SK-N-SH (cell line): Measurements from ENCODE around the gene NTMT2. TPM values are rescaled to one million over a fixed set of nuclear protein-coding genes. Genes with fewer than 3 reads are reported as not detected.

Experiments used
- CTCF ChIA-PET: fragments of 300-600, 350-600 bp; formaldehyde crosslinking; extraction: SDS; loops from one replicate; lab custom pipeline; 2021; lab: Yijun Ruan, JAX
- POLR2A ChIA-PET: fragments of 350-600 bp; sonication (Branson Sonifier 250); formaldehyde crosslinking; extraction: SDS; loops from one replicate; lab custom pipeline; 2020; ENCODE audit warnings: antibody characterized with exemption, inconsistent platforms; lab: Yijun Ruan, JAX
- DNase-seq: peaks from one replicate; pipeline ENCODE4 v3.0.0; 2012
- H2AFZ ChIP-seq: fragments of 200-600 bp; sonication (generic); 2 replicates; pipeline ENCODE4 v1.8.1; 2016; ENCODE audit warnings: antibody characterized with exemption, mild to moderate bottlenecking, low read depth
- H3F3A ChIP-seq: fragments of 200-600 bp; sonication (generic); replicated peaks from 2 replicates; pipeline ENCODE3; 2016; ENCODE audit warnings: antibody characterized with exemption, mild to moderate bottlenecking; ENCODE audit not compliant: insufficient read depth
- H3K27ac ChIP-seq, 2 experiments: fragments of 200-500 bp in 1 of 2; fragments of 200-600 bp in 1 of 2; sonication (Bioruptor generic) in 1 of 2; sonication (generic), shearing (Covaris generic) in 1 of 2; 2 replicates each; pipeline versions ENCODE4 v1.5.1 to v1.6.1; 2014 to 2016; ENCODE audit warnings: low read depth in 2 of 2, inconsistent platforms in 1 of 2, low read length in 1 of 2, mild to moderate bottlenecking in 1 of 2, mixed read lengths in 1 of 2
- H3K27me3 ChIP-seq: fragments of 200-600 bp; sonication (generic), shearing (Covaris generic); 2 replicates; pipeline ENCODE4 v1.6.1; 2016; ENCODE audit warnings: mixed run types; ENCODE audit not compliant: insufficient read depth
- H3K36me3 ChIP-seq, 2 experiments: fragments of 200-500 bp in 1 of 2; fragments of 200-600 bp in 1 of 2; sonication (Bioruptor generic) in 1 of 2; sonication (generic) in 1 of 2; replicated peaks in 1 of 2; 2 replicates each; pipeline versions ENCODE3 to v1.5.1; 2014 to 2016; ENCODE audit warnings: low read length in 1 of 2, mild to moderate bottlenecking in 1 of 2; ENCODE audit not compliant: insufficient read depth in 2 of 2, control insufficient read depth in 1 of 2
- H3K4me1 ChIP-seq, 2 experiments: fragments of 200-500 bp in 1 of 2; fragments of 200-600 bp in 1 of 2; sonication (Bioruptor generic) in 1 of 2; sonication (generic), shearing (Covaris generic) in 1 of 2; 2 replicates each; pipeline versions ENCODE4 v1.5.1 to v1.6.1; 2014 to 2016; ENCODE audit warnings: low read depth in 1 of 2, low read length in 1 of 2, mixed run types in 1 of 2; ENCODE audit not compliant: insufficient read depth in 2 of 2, control insufficient read depth in 1 of 2
- H3K4me2 ChIP-seq: fragments of 200-600 bp; sonication (generic), shearing (Covaris generic); 2 replicates; pipeline ENCODE4 v1.6.1; 2017; ENCODE audit warnings: mixed run types
- H3K4me3 ChIP-seq, 2 experiments: fragments of 200-500 bp in 1 of 2; fragments of 200-600 bp in 1 of 2; sonication (Bioruptor generic) in 1 of 2; sonication (generic), shearing (Covaris generic) in 1 of 2; 2 replicates each; pipeline versions ENCODE4 v1.5.1 to v1.8.1; 2014 to 2016; ENCODE audit warnings: low read depth in 2 of 2, inconsistent platforms in 1 of 2, low read length in 1 of 2, mild to moderate bottlenecking in 1 of 2, mixed read lengths in 1 of 2, moderate library complexity in 1 of 2
- H3K79me2 ChIP-seq: fragments of 200-600 bp; sonication (generic); 2 replicates; pipeline ENCODE4 v1.8.1; 2017; ENCODE audit warnings: mild to moderate bottlenecking; ENCODE audit not compliant: insufficient read depth
- H3K9ac ChIP-seq: fragments of 200-600 bp; sonication (generic); 2 replicates; pipeline ENCODE4 v1.6.1; 2017; ENCODE audit warnings: mixed run types
- H3K9me2 ChIP-seq: fragments of 200-600 bp; sonication (generic); 2 replicates; pipeline ENCODE4 v1.6.1; 2017; ENCODE audit warnings: mixed run types
- H3K9me3 ChIP-seq: fragments of 200-600 bp; sonication (generic); 2 replicates; pipeline ENCODE4 v1.6.1; 2017; ENCODE audit warnings: mixed run types, mild to moderate bottlenecking, moderate library complexity
- H4K20me1 ChIP-seq: fragments of 200-600 bp; sonication (generic); 2 replicates; pipeline ENCODE4 v1.6.1; 2017; ENCODE audit warnings: mild to moderate bottlenecking, mixed run types; ENCODE audit not compliant: insufficient read depth
- CTCF ChIP-seq: fragments of 200-600 bp; sonication (generic); IDR thresholded peaks from 2 replicates; pipeline ENCODE4 v1.6.1; 2017; ENCODE audit warnings: antibody characterized with exemption, mild to moderate bottlenecking, moderate library complexity
- FOSL2 ChIP-seq: IDR thresholded peaks from 2 replicates; pipeline ENCODE4 v1.4.0; 2012; ENCODE audit warnings: low read depth, mild to moderate bottlenecking, moderate library complexity, borderline replicate concordance
- FOXJ3 ChIP-seq: sonication (generic); formaldehyde crosslinking; IDR thresholded peaks from 2 replicates; pipeline ENCODE4 v1.5.1; 2020; ENCODE audit warnings: mild to moderate bottlenecking, missing genetic modification reagents
- GABPA ChIP-seq: IDR thresholded peaks from 2 replicates; pipeline ENCODE4 v1.4.0; 2012; ENCODE audit warnings: low read depth, mild to moderate bottlenecking
- JUND ChIP-seq: IDR thresholded peaks from 2 replicates; pipeline ENCODE4 v1.4.0; 2012
- MAX ChIP-seq: IDR thresholded peaks from 2 replicates; pipeline ENCODE4 v1.4.0; 2012; ENCODE audit warnings: low read depth
- NRF1 ChIP-seq: IDR thresholded peaks from 2 replicates; pipeline ENCODE4 v1.6.1; 2012; ENCODE audit warnings: low read depth, mild to moderate bottlenecking, low read length
- POLR2AphosphoS5 ChIP-seq: IDR thresholded peaks from 2 replicates; pipeline ENCODE4 v1.6.1; 2012; ENCODE audit warnings: low read depth, low read length
- RCOR1 ChIP-seq: fragments of 150-350 bp; IDR thresholded peaks from 2 replicates; pipeline ENCODE4 v1.6.1; 2017; ENCODE audit warnings: antibody characterized with exemption, low read length
- RFX5 ChIP-seq: IDR thresholded peaks from 2 replicates; pipeline ENCODE4 v1.6.1; 2012; ENCODE audit warnings: mild to moderate bottlenecking, improper control_type of control experiment, low read length
- RXRA ChIP-seq: IDR thresholded peaks from 2 replicates; pipeline ENCODE4 v1.4.0; 2012; ENCODE audit warnings: low read depth, mild to moderate bottlenecking, borderline replicate concordance
- SIN3A ChIP-seq: IDR thresholded peaks from 2 replicates; pipeline ENCODE4 v1.6.1; 2012; ENCODE audit warnings: low read depth, mild to moderate bottlenecking, low read length, moderate library complexity, borderline replicate concordance
- TCF12 ChIP-seq: IDR thresholded peaks from 2 replicates; pipeline ENCODE4 v1.4.0; 2012
- TEAD4 ChIP-seq: IDR thresholded peaks from 2 replicates; pipeline ENCODE4 v1.4.0; 2012; ENCODE audit warnings: mild to moderate bottlenecking, borderline replicate concordance; ENCODE audit not compliant: insufficient read depth
- USF2 ChIP-seq: fragments of 150-350 bp; IDR thresholded peaks from 2 replicates; pipeline ENCODE4 v1.6.1; 2017; ENCODE audit warnings: antibody characterized with exemption, low read length, low read depth, borderline replicate concordance
- YY1 ChIP-seq: IDR thresholded peaks from 2 replicates; pipeline ENCODE4 v1.4.0; 2012; ENCODE audit warnings: low read depth, mild to moderate bottlenecking
- WGBS: methylation state at CpG from one replicate; pipeline ENCODE4 v1.1.6; 2017; ENCODE audit warnings: low lambda C conversion rate; 5-methylcytosine and 5-hydroxymethylcytosine counted together
- polyA plus RNA-seq, 3 experiments: library from polyadenylated mRNA; depleted of rRNA; stranded (reverse); fragments of >200 nt; gene quantifications; 2 replicates each; pipeline ENCODE4 v1.2.3, GENCODE V29; 2012
- TF ChIP-seq, protein P1 (sequence below): IDR thresholded peaks from 2 replicates; pipeline ENCODE4 v1.4.0; 2012; ENCODE audit warnings: low read depth, borderline replicate concordance
- TF ChIP-seq, protein P2 (sequence below): IDR thresholded peaks from 2 replicates; pipeline ENCODE4 v1.6.1; 2012; ENCODE audit warnings: mild to moderate bottlenecking, low read depth, low read length, moderate library complexity

Gene NTMT2
- polyA plus RNA-seq, 1 of the 3 experiments (the other 2 are of a cell fraction): not detected

- Histone ChIP-seq H2AFZ (no peak overlapping the region), H3K27ac (no peak overlapping the region), H3K9me3 (no peaks in the 10 kb centered on the region), H3K9ac (no peak overlapping the region), H3K79me2 (no peaks in the 10 kb centered on the region), H3K36me3 (no peaks in the 10 kb centered on the region), H3F3A (peaks cover 11% of the 10 kb centered on the region), H3K9me2 (no peaks in the 10 kb centered on the region), H3K4me1 (peaks cover 0 to 4% of the 10 kb centered on the region in 2 experiments; a peak in 2 of 4 replicates), H3K27me3 (no peaks in the 10 kb centered on the region), H4K20me1 (no peaks in the 10 kb centered on the region), H3K4me2 (no peak overlapping the region), H3K4me3 (no peak overlapping the region)
- TF ChIP-seq RFX5 (no peak), FOSL2 (no peak), USF2 (no peak), POLR2AphosphoS5 (no peak), NRF1 (no peak), TEAD4 (no peak), SIN3A (no peak), MAX (no peak), RCOR1 (no peak), CTCF (no peak), JUND (no peak), RXRA (no peak), TCF12 (no peak)
- TF ChIP-seq, protein P1, sequence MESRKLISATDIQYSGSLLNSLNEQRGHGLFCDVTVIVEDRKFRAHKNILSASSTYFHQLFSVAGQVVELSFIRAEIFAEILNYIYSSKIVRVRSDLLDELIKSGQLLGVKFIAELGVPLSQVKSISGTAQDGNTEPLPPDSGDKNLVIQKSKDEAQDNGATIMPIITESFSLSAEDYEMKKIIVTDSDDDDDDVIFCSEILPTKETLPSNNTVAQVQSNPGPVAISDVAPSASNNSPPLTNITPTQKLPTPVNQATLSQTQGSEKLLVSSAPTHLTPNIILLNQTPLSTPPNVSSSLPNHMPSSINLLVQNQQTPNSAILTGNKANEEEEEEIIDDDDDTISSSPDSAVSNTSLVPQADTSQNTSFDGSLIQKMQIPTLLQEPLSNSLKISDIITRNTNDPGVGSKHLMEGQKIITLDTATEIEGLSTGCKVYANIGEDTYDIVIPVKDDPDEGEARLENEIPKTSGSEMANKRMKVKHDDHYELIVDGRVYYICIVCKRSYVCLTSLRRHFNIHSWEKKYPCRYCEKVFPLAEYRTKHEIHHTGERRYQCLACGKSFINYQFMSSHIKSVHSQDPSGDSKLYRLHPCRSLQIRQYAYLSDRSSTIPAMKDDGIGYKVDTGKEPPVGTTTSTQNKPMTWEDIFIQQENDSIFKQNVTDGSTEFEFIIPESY: no peak
- DNase-seq: no peak
- POLR2A ChIA-PET: no interaction called here
- CTCF ChIA-PET: interaction anchor here (0.6 kb wide), 1 partner anchor 94 kb away, joined by 3 read pairs; no protein-coding TSS in a partner anchor
Observed at GRCh38 chr1:170209125-170209524, 63.4 kb downstream of the NTMT2 start.

DNA sequence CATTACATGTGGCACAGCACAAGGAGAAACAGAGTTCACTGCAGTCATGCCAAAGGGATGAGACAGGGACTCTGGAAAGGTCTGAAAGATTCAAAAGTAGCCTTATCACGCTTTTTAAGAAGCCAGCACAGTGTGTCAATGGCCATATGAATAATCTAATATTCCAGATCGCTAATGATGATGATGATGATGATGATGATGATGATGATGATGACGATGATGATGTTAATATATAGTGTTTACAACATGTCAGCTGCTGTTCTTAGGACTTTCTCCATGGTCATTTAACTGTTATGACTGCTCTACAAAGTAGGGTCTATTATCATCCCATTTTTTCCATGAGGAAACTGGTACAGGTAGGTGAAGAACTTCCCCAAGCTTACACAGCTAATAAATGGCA lies 64.4 kb downstream of the NTMT2 start:
- H2AFZ ChIP-seq: no peak overlapping the region
- no peaks in the 10 kb centered on the region for H3K27me3 ChIP-seq
- H3K27ac ChIP-seq: no peak overlapping the region
- no peaks in the 10 kb centered on the region for H3K9me2 ChIP-seq
- DNase-seq: no peak
- H4K20me1 ChIP-seq: no peaks in the 10 kb centered on the region
- no peaks in the 10 kb centered on the region for H3K79me2 ChIP-seq
- H3K36me3 ChIP-seq: no peaks in the 10 kb centered on the region
- 13% methylated on average over 3 of the region's 3 CpGs for WGBS
- no peak overlapping the region for H3K4me3 ChIP-seq
- no peaks in the 10 kb centered on the region for H3K9me3 ChIP-seq
- no peaks in the 10 kb centered on the region; a peak in 2 of 4 replicates for H3K4me1 ChIP-seq
- no peak overlapping the region for H3K9ac ChIP-seq
- CTCF ChIA-PET: interaction anchor here (0.6 kb wide), 1 partner anchor 10 kb away, joined by 3 read pairs; no protein-coding TSS in a partner anchor
- no peak overlapping the region for H3K4me2 ChIP-seq
- peaks cover 9% of the 10 kb centered on the region for H3F3A ChIP-seq
- POLR2A ChIA-PET: no interaction called here
- no peak for TF ChIP-seq GABPA
- no peak for TF ChIP-seq FOXJ3
- TF ChIP-seq, protein P1: no peak
- no peak for TF ChIP-seq YY1
- no peak for TF ChIP-seq RCOR1
- TF ChIP-seq SIN3A: no peak
- no peak for TF ChIP-seq NRF1
- TF ChIP-seq, protein P2, sequence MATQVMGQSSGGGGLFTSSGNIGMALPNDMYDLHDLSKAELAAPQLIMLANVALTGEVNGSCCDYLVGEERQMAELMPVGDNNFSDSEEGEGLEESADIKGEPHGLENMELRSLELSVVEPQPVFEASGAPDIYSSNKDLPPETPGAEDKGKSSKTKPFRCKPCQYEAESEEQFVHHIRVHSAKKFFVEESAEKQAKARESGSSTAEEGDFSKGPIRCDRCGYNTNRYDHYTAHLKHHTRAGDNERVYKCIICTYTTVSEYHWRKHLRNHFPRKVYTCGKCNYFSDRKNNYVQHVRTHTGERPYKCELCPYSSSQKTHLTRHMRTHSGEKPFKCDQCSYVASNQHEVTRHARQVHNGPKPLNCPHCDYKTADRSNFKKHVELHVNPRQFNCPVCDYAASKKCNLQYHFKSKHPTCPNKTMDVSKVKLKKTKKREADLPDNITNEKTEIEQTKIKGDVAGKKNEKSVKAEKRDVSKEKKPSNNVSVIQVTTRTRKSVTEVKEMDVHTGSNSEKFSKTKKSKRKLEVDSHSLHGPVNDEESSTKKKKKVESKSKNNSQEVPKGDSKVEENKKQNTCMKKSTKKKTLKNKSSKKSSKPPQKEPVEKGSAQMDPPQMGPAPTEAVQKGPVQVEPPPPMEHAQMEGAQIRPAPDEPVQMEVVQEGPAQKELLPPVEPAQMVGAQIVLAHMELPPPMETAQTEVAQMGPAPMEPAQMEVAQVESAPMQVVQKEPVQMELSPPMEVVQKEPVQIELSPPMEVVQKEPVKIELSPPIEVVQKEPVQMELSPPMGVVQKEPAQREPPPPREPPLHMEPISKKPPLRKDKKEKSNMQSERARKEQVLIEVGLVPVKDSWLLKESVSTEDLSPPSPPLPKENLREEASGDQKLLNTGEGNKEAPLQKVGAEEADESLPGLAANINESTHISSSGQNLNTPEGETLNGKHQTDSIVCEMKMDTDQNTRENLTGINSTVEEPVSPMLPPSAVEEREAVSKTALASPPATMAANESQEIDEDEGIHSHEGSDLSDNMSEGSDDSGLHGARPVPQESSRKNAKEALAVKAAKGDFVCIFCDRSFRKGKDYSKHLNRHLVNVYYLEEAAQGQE: no peak
